WTC11 (cell line): ENCODE results near the gene SLC44A1. TPM values are rescaled to one million over a fixed set of nuclear protein-coding genes. Genes with fewer than 3 reads are reported as not detected.

Experiments used
- ATAC-seq: fragments of 200-7000 bp; cut with Tn5 transposase; 2 replicates; pipeline ENCODE4 v1.10.0; 2021; ENCODE audit warnings: mild to moderate bottlenecking, moderate library complexity
- CTCF ChIA-PET: fragments of 300-600 bp; sonication (Branson Sonifier 250); formaldehyde crosslinking; loops from one replicate; lab custom pipeline; 2021; ENCODE audit warnings: antibody characterized with exemption; lab: Charles Lee
- POLR2A ChIA-PET: fragments of 350-600 bp; sonication (Branson Sonifier 250); formaldehyde crosslinking; loops from one replicate; lab custom pipeline; 2021; ENCODE audit warnings: antibody characterized with exemption; lab: Charles Lee
- DNase-seq: peaks from one replicate; pipeline ENCODE4 v3.0.0; 2021; ENCODE audit warnings: low spot score
- H3K27ac Mint-ChIP-seq: 2 replicates; pipeline ENCODE4 v1.8.0; 2021; ENCODE audit warnings: mixed read lengths
- H3K27me3 Mint-ChIP-seq: 2 replicates; pipeline ENCODE4 v1.8.0; 2021; ENCODE audit warnings: low read depth, mild to moderate bottlenecking, moderate library complexity, mixed read lengths
- H3K36me3 Mint-ChIP-seq: 2 replicates; pipeline ENCODE4 v1.8.0; 2021; ENCODE audit warnings: mixed read lengths
- H3K4me1 Mint-ChIP-seq: 2 replicates; pipeline ENCODE4 v1.8.0; 2022; ENCODE audit warnings: mixed read lengths
- H3K4me3 Mint-ChIP-seq: 2 replicates; pipeline ENCODE4 v1.8.0; 2021; ENCODE audit warnings: mild to moderate bottlenecking, moderate library complexity, mixed read lengths
- H3K9me3 Mint-ChIP-seq: 2 replicates; pipeline ENCODE4 v1.8.0; 2021; ENCODE audit warnings: mixed read lengths
- EMX1 ChIP-seq: fragments of 250-450 bp; sonication (Bioruptor Pico); IDR thresholded peaks from 2 replicates; pipeline ENCODE4 v1.8.0; 2021; ENCODE audit warnings: mild to moderate bottlenecking
- FOXJ3 ChIP-seq: sonication (generic); formaldehyde crosslinking; IDR thresholded peaks from 2 replicates; pipeline ENCODE4 v1.9.0; 2021; ENCODE audit warnings: missing genetic modification reagents, mild to moderate bottlenecking, borderline replicate concordance
- FOXP4 ChIP-seq: sonication (generic); formaldehyde crosslinking; IDR thresholded peaks from 2 replicates; pipeline ENCODE4 v1.8.0; 2022; ENCODE audit warnings: mild to moderate bottlenecking, missing genetic modification reagents
- KAT7 ChIP-seq: sonication (generic); formaldehyde crosslinking; IDR thresholded peaks from 2 replicates; pipeline ENCODE4 v1.8.1; 2023; ENCODE audit warnings: missing genetic modification reagents, mild to moderate bottlenecking, borderline replicate concordance
- NR2C2 ChIP-seq: sonication (generic); formaldehyde crosslinking; IDR thresholded peaks from 2 replicates; pipeline ENCODE4 v1.8.0; 2022; ENCODE audit warnings: mild to moderate bottlenecking, missing genetic modification reagents
- OVOL2 ChIP-seq: fragments of 250-450 bp; sonication (Bioruptor Pico); IDR thresholded peaks from 2 replicates; pipeline ENCODE4 v1.9.0; 2021; ENCODE audit warnings: mild to moderate bottlenecking, borderline replicate concordance
- SOX15 ChIP-seq: fragments of 250-450 bp; sonication (Bioruptor Pico); IDR thresholded peaks from 2 replicates; pipeline ENCODE4 v1.9.0; 2021; ENCODE audit warnings: mild to moderate bottlenecking
- TP53 ChIP-seq: sonication (generic); formaldehyde crosslinking; IDR thresholded peaks from 2 replicates; pipeline ENCODE4 v1.8.1; 2023; ENCODE audit warnings: mild to moderate bottlenecking, missing genetic modification reagents
- ZBTB21 ChIP-seq: sonication (generic); formaldehyde crosslinking; IDR thresholded peaks from 2 replicates; pipeline ENCODE4 v1.8.1; 2023; ENCODE audit warnings: mild to moderate bottlenecking, missing genetic modification reagents, borderline replicate concordance
- ZNF396 ChIP-seq: fragments of 250-450 bp; sonication (Bioruptor Pico); IDR thresholded peaks from 2 replicates; pipeline ENCODE4 v1.8.0; 2021; ENCODE audit warnings: mild to moderate bottlenecking, moderate library complexity, borderline replicate concordance
- ZNF425 ChIP-seq: fragments of 250-450 bp; sonication (Bioruptor Pico); conservative IDR thresholded peaks from 2 replicates; pipeline ENCODE4 v1.9.0; 2021; ENCODE audit warnings: mild to moderate bottlenecking
- ZNF512 ChIP-seq: sonication (generic); formaldehyde crosslinking; IDR thresholded peaks from 2 replicates; pipeline ENCODE4 v1.8.1; 2022; ENCODE audit warnings: missing genetic modification reagents, borderline replicate concordance
- total RNA-seq: library from RNA; stranded (reverse); gene quantifications from 3 replicates; pipeline ENCODE4 v1.2.3, GENCODE V29; 2021
- TF ChIP-seq, protein P1 (sequence below): sonication (generic); formaldehyde crosslinking; IDR thresholded peaks from 2 replicates; pipeline ENCODE4 v1.8.0; 2023; ENCODE audit warnings: mild to moderate bottlenecking, missing genetic modification reagents
- TF ChIP-seq, protein P2 (sequence below): sonication (generic); formaldehyde crosslinking; conservative IDR thresholded peaks from 2 replicates; pipeline ENCODE4 v1.8.1; 2022; ENCODE audit warnings: mild to moderate bottlenecking, missing genetic modification reagents

Gene SLC44A1
- total RNA-seq, 1 experiment from 2014 or later, result 48.9 TPM

GRCh38 chr9:105391288-105391687 lies 146.8 kb downstream of the SLC44A1 start:
- no peak for ATAC-seq
- peaks cover 72% of the 10 kb centered on the region for H3K4me1 Mint-ChIP-seq
- CTCF ChIA-PET, result interaction anchor here (1.4 kb wide), 1 partner anchor 84 kb away, joined by 3 read pairs; no protein-coding TSS in a partner anchor

More at GRCh38 chr9:105391288-105391687, 146.8 kb downstream of the SLC44A1 start:
- TF ChIP-seq TP53 (no peak), NR2C2 (CRISPR knock-in tag) (no peak), ZNF396 (CRISPR knock-in tag) (no peak), EMX1 (CRISPR knock-in tag) (no peak), ZBTB21 (no peak), KAT7 (CRISPR knock-in tag) (no peak), FOXJ3 (no peak), OVOL2 (CRISPR knock-in tag) (no peak), ZNF425 (CRISPR knock-in tag) (no peak), FOXP4 (no peak), ZNF512 (no peak), SOX15 (CRISPR knock-in tag) (no peak)
- TF ChIP-seq, protein P1, sequence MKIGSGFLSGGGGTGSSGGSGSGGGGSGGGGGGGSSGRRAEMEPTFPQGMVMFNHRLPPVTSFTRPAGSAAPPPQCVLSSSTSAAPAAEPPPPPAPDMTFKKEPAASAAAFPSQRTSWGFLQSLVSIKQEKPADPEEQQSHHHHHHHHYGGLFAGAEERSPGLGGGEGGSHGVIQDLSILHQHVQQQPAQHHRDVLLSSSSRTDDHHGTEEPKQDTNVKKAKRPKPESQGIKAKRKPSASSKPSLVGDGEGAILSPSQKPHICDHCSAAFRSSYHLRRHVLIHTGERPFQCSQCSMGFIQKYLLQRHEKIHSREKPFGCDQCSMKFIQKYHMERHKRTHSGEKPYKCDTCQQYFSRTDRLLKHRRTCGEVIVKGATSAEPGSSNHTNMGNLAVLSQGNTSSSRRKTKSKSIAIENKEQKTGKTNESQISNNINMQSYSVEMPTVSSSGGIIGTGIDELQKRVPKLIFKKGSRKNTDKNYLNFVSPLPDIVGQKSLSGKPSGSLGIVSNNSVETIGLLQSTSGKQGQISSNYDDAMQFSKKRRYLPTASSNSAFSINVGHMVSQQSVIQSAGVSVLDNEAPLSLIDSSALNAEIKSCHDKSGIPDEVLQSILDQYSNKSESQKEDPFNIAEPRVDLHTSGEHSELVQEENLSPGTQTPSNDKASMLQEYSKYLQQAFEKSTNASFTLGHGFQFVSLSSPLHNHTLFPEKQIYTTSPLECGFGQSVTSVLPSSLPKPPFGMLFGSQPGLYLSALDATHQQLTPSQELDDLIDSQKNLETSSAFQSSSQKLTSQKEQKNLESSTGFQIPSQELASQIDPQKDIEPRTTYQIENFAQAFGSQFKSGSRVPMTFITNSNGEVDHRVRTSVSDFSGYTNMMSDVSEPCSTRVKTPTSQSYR (CRISPR knock-in tag), result no peak
- TF ChIP-seq, protein P2, sequence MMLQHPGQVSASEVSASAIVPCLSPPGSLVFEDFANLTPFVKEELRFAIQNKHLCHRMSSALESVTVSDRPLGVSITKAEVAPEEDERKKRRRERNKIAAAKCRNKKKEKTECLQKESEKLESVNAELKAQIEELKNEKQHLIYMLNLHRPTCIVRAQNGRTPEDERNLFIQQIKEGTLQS (CRISPR knock-in tag), result no peak
- TF ChIP-seq, all 79 proteins: peak for 0
- POLR2A ChIA-PET, result no interaction called here
- Mint-ChIP-seq H3K36me3 (no peaks in the 10 kb centered on the region), H3K27me3 (no peaks in the 10 kb centered on the region), H3K27ac (no peak overlapping the region), H3K9me3 (no peaks in the 10 kb centered on the region), H3K4me3 (no peak overlapping the region)
- no peak for DNase-seq
